SK-N-SH (cell line): ENCODE data around the gene PHKB. TPM values are rescaled to one million over a fixed set of nuclear protein-coding genes. Genes with fewer than 3 reads are reported as not detected.

ENCODE experiments used
- CTCF ChIA-PET: fragments of 300-600, 350-600 bp; formaldehyde crosslinking; extraction: SDS; loops from one replicate; lab custom pipeline; 2021; lab: Yijun Ruan, JAX
- POLR2A ChIA-PET: fragments of 350-600 bp; sonication (Branson Sonifier 250); formaldehyde crosslinking; extraction: SDS; loops from one replicate; lab custom pipeline; 2020; ENCODE audit warnings: antibody characterized with exemption, inconsistent platforms; lab: Yijun Ruan, JAX
- DNase-seq: peaks from one replicate; pipeline ENCODE4 v3.0.0; 2012
- H2AFZ ChIP-seq: fragments of 200-600 bp; sonication (generic); 2 replicates; pipeline ENCODE4 v1.8.1; 2016; ENCODE audit warnings: antibody characterized with exemption, mild to moderate bottlenecking, low read depth
- H3F3A ChIP-seq: fragments of 200-600 bp; sonication (generic); replicated peaks from 2 replicates; pipeline ENCODE3; 2016; ENCODE audit warnings: antibody characterized with exemption, mild to moderate bottlenecking; ENCODE audit not compliant: insufficient read depth
- H3K27ac ChIP-seq, 2 experiments: fragments of 200-500 bp in 1 of 2; fragments of 200-600 bp in 1 of 2; sonication (Bioruptor generic) in 1 of 2; sonication (generic), shearing (Covaris generic) in 1 of 2; 2 replicates each; pipeline versions ENCODE4 v1.5.1 to v1.6.1; 2014 to 2016; ENCODE audit warnings: low read depth in 2 of 2, inconsistent platforms in 1 of 2, low read length in 1 of 2, mild to moderate bottlenecking in 1 of 2, mixed read lengths in 1 of 2
- H3K27me3 ChIP-seq: fragments of 200-600 bp; sonication (generic), shearing (Covaris generic); 2 replicates; pipeline ENCODE4 v1.6.1; 2016; ENCODE audit warnings: mixed run types; ENCODE audit not compliant: insufficient read depth
- H3K36me3 ChIP-seq, 2 experiments: fragments of 200-500 bp in 1 of 2; fragments of 200-600 bp in 1 of 2; sonication (Bioruptor generic) in 1 of 2; sonication (generic) in 1 of 2; replicated peaks in 1 of 2; 2 replicates each; pipeline versions ENCODE3 to v1.5.1; 2014 to 2016; ENCODE audit warnings: low read length in 1 of 2, mild to moderate bottlenecking in 1 of 2; ENCODE audit not compliant: insufficient read depth in 2 of 2, control insufficient read depth in 1 of 2
- H3K4me1 ChIP-seq, 2 experiments: fragments of 200-500 bp in 1 of 2; fragments of 200-600 bp in 1 of 2; sonication (Bioruptor generic) in 1 of 2; sonication (generic), shearing (Covaris generic) in 1 of 2; 2 replicates each; pipeline versions ENCODE4 v1.5.1 to v1.6.1; 2014 to 2016; ENCODE audit warnings: low read depth in 1 of 2, low read length in 1 of 2, mixed run types in 1 of 2; ENCODE audit not compliant: insufficient read depth in 2 of 2, control insufficient read depth in 1 of 2
- H3K4me2 ChIP-seq: fragments of 200-600 bp; sonication (generic), shearing (Covaris generic); 2 replicates; pipeline ENCODE4 v1.6.1; 2017; ENCODE audit warnings: mixed run types
- H3K4me3 ChIP-seq, 2 experiments: fragments of 200-500 bp in 1 of 2; fragments of 200-600 bp in 1 of 2; sonication (Bioruptor generic) in 1 of 2; sonication (generic), shearing (Covaris generic) in 1 of 2; 2 replicates each; pipeline versions ENCODE4 v1.5.1 to v1.8.1; 2014 to 2016; ENCODE audit warnings: low read depth in 2 of 2, inconsistent platforms in 1 of 2, low read length in 1 of 2, mild to moderate bottlenecking in 1 of 2, mixed read lengths in 1 of 2, moderate library complexity in 1 of 2
- H3K79me2 ChIP-seq: fragments of 200-600 bp; sonication (generic); 2 replicates; pipeline ENCODE4 v1.8.1; 2017; ENCODE audit warnings: mild to moderate bottlenecking; ENCODE audit not compliant: insufficient read depth
- H3K9ac ChIP-seq: fragments of 200-600 bp; sonication (generic); 2 replicates; pipeline ENCODE4 v1.6.1; 2017; ENCODE audit warnings: mixed run types
- H3K9me2 ChIP-seq: fragments of 200-600 bp; sonication (generic); 2 replicates; pipeline ENCODE4 v1.6.1; 2017; ENCODE audit warnings: mixed run types
- H3K9me3 ChIP-seq: fragments of 200-600 bp; sonication (generic); 2 replicates; pipeline ENCODE4 v1.6.1; 2017; ENCODE audit warnings: mixed run types, mild to moderate bottlenecking, moderate library complexity
- H4K20me1 ChIP-seq: fragments of 200-600 bp; sonication (generic); 2 replicates; pipeline ENCODE4 v1.6.1; 2017; ENCODE audit warnings: mild to moderate bottlenecking, mixed run types; ENCODE audit not compliant: insufficient read depth
- CHD2 ChIP-seq: fragments of 150-350 bp; IDR thresholded peaks from 2 replicates; pipeline ENCODE4 v1.6.1; 2018; ENCODE audit warnings: low read length; ENCODE audit not compliant: partially characterized antibody
- ELF1 ChIP-seq: IDR thresholded peaks from 2 replicates; pipeline ENCODE4 v1.4.0; 2012
- EP300 ChIP-seq, 2 experiments: IDR thresholded peaks; 2 replicates each; pipeline versions ENCODE4 v1.4.0 to v1.6.1; 2012; ENCODE audit warnings: borderline replicate concordance in 1 of 2, low read depth in 1 of 2, low read length in 1 of 2
- EZH2phosphoT487 ChIP-seq: fragments of 200-600 bp; sonication (generic); IDR thresholded peaks from 2 replicates; pipeline ENCODE4 v1.6.1; 2017; ENCODE audit warnings: low read depth, mixed run types, mild to moderate bottlenecking, antibody characterized with exemption, moderate library complexity, borderline replicate concordance
- GATA2 ChIP-seq: sonication (generic); formaldehyde crosslinking; IDR thresholded peaks from 2 replicates; pipeline ENCODE4 v1.5.0; 2020; ENCODE audit warnings: mild to moderate bottlenecking, missing genetic modification reagents
- MEF2A ChIP-seq: IDR thresholded peaks from 2 replicates; pipeline ENCODE4 v1.4.0; 2012; ENCODE audit warnings: low read depth, borderline replicate concordance
- MXI1 ChIP-seq: IDR thresholded peaks from 2 replicates; pipeline ENCODE4 v1.6.1; 2012; ENCODE audit warnings: mild to moderate bottlenecking, low read depth, low read length, improper control_type of control experiment
- NFIC ChIP-seq: IDR thresholded peaks from 2 replicates; pipeline ENCODE4 v1.4.0; 2012; ENCODE audit warnings: borderline replicate concordance
- NRF1 ChIP-seq: IDR thresholded peaks from 2 replicates; pipeline ENCODE4 v1.6.1; 2012; ENCODE audit warnings: low read depth, mild to moderate bottlenecking, low read length
- RAD21 ChIP-seq: IDR thresholded peaks from 2 replicates; pipeline ENCODE4 v1.6.1; 2012; ENCODE audit warnings: mild to moderate bottlenecking, low read length
- RCOR1 ChIP-seq: fragments of 150-350 bp; IDR thresholded peaks from 2 replicates; pipeline ENCODE4 v1.6.1; 2017; ENCODE audit warnings: antibody characterized with exemption, low read length
- SIN3A ChIP-seq: IDR thresholded peaks from 2 replicates; pipeline ENCODE4 v1.6.1; 2012; ENCODE audit warnings: low read depth, mild to moderate bottlenecking, low read length, moderate library complexity, borderline replicate concordance
- SMC3 ChIP-seq: IDR thresholded peaks from 2 replicates; pipeline ENCODE4 v1.6.1; 2012; ENCODE audit warnings: low read depth, low read length, improper control_type of control experiment
- TAF1 ChIP-seq: IDR thresholded peaks from 2 replicates; pipeline ENCODE4 v1.6.1; 2012; ENCODE audit warnings: low read depth, mild to moderate bottlenecking, low read length, moderate library complexity, borderline replicate concordance
- TEAD4 ChIP-seq: IDR thresholded peaks from 2 replicates; pipeline ENCODE4 v1.4.0; 2012; ENCODE audit warnings: mild to moderate bottlenecking, borderline replicate concordance; ENCODE audit not compliant: insufficient read depth
- WGBS: methylation state at CpG from one replicate; pipeline ENCODE4 v1.1.6; 2017; ENCODE audit warnings: low lambda C conversion rate; 5-methylcytosine and 5-hydroxymethylcytosine counted together
- polyA plus RNA-seq, 3 experiments: library from polyadenylated mRNA; depleted of rRNA; stranded (reverse); fragments of >200 nt; gene quantifications; 2 replicates each; pipeline ENCODE4 v1.2.3, GENCODE V29; 2012
- TF ChIP-seq, protein P1 (sequence below): fragments of 150-350 bp; IDR thresholded peaks from 2 replicates; pipeline ENCODE4 v1.6.1; 2017; ENCODE audit warnings: antibody characterized with exemption, low read length, low read depth, borderline replicate concordance
- TF ChIP-seq, protein P2 (sequence below): IDR thresholded peaks from 2 replicates; pipeline ENCODE4; 2012
- TF ChIP-seq, protein P3 (sequence below): fragments of 150-350 bp; IDR thresholded peaks from 2 replicates; pipeline ENCODE4 v1.6.1; 2016; ENCODE audit warnings: mild to moderate bottlenecking, low read depth, low read length
- TF ChIP-seq, protein P4 (sequence below): IDR thresholded peaks from 2 replicates; pipeline ENCODE4 v1.4.0; 2012; ENCODE audit warnings: low read depth, borderline replicate concordance
- TF ChIP-seq, protein P5 (sequence below): IDR thresholded peaks from 2 replicates; pipeline ENCODE4 v1.4.0; 2012; ENCODE audit warnings: low read depth, borderline replicate concordance

PHKB gene
- polyA plus RNA-seq, 1 of the 3 experiments (the other 2 are of a cell fraction): 20.8 TPM

DNA sequence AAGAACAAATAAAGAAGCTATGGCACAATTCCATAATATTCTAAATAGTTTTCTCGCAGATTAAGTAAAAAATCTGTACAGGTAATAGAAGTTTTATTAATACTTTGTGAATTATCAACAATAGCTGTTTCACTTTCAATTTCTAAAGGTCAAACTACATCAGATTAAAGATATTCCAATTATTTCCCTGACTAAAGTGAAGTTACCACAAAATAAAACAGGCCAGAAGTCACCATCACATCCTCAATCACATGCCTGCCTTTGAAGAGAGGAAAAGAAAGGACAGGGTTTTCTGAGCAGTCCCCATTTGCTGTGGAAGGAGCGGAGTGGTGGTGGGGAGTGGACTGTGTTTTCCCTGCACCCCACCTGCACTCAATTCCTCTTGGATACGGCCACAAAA is 11.3 kb upstream of the PHKB start:
- Histone ChIP-seq H3K27ac (no peak overlapping the region), H2AFZ (no peak overlapping the region), H3K4me1 (peaks cover 0 to 4% of the 10 kb centered on the region in 2 experiments; a peak in 3 of 4 replicates), H4K20me1 (no peaks in the 10 kb centered on the region), H3F3A (no peaks in the 10 kb centered on the region), H3K9me2 (no peaks in the 10 kb centered on the region), H3K4me2 (0 out of 2 replicates have a peak overlapping the region, but pooled peaks have one; percentile 32), H3K36me3 (peaks cover 44 to 74% of the 10 kb centered on the region in 2 experiments), H3K27me3 (no peaks in the 10 kb centered on the region), H3K79me2 (no peaks in the 10 kb centered on the region), H3K9ac (no peak overlapping the region), H3K4me3 (no peak overlapping the region), H3K9me3 (no peaks in the 10 kb centered on the region)
- no peak for DNase-seq
- ChIA-PET CTCF (interaction anchor here (1.1 to 2.2 kb wide), 2 partner anchors 13 to 308 kb away, joined by 3 to 8 read pairs; no protein-coding TSS in a partner anchor), POLR2A (no interaction called here)
- TF ChIP-seq RAD21: no peak
- TF ChIP-seq, protein P1, sequence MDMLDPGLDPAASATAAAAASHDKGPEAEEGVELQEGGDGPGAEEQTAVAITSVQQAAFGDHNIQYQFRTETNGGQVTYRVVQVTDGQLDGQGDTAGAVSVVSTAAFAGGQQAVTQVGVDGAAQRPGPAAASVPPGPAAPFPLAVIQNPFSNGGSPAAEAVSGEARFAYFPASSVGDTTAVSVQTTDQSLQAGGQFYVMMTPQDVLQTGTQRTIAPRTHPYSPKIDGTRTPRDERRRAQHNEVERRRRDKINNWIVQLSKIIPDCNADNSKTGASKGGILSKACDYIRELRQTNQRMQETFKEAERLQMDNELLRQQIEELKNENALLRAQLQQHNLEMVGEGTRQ: no peak
- no peak for TF ChIP-seq RCOR1
- TF ChIP-seq SIN3A: no peak
- no peak for TF ChIP-seq GATA2 (CRISPR knock-in tag)
- TF ChIP-seq MXI1: no peak
- TF ChIP-seq, protein P2, sequence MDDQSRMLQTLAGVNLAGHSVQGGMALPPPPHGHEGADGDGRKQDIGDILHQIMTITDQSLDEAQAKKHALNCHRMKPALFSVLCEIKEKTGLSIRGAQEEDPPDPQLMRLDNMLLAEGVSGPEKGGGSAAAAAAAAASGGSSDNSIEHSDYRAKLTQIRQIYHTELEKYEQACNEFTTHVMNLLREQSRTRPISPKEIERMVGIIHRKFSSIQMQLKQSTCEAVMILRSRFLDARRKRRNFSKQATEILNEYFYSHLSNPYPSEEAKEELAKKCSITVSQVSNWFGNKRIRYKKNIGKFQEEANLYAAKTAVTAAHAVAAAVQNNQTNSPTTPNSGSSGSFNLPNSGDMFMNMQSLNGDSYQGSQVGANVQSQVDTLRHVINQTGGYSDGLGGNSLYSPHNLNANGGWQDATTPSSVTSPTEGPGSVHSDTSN: no peak
- TF ChIP-seq, protein P3, sequence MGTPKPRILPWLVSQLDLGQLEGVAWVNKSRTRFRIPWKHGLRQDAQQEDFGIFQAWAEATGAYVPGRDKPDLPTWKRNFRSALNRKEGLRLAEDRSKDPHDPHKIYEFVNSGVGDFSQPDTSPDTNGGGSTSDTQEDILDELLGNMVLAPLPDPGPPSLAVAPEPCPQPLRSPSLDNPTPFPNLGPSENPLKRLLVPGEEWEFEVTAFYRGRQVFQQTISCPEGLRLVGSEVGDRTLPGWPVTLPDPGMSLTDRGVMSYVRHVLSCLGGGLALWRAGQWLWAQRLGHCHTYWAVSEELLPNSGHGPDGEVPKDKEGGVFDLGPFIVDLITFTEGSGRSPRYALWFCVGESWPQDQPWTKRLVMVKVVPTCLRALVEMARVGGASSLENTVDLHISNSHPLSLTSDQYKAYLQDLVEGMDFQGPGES: no peak
- TF ChIP-seq EZH2phosphoT487: no peak
- no peak for TF ChIP-seq CHD2
- no peak for TF ChIP-seq SMC3
- TF ChIP-seq EP300 (IDR thresholded peaks at IDR 0.05; ENCODE audit: borderline replicate concordance in 1 of 2, low read depth in 1 of 2, low read length in 1 of 2): no peak
- TF ChIP-seq NFIC: no peak
- WGBS: 98% methylated on average over 3 of the region's 3 CpGs

DNA sequence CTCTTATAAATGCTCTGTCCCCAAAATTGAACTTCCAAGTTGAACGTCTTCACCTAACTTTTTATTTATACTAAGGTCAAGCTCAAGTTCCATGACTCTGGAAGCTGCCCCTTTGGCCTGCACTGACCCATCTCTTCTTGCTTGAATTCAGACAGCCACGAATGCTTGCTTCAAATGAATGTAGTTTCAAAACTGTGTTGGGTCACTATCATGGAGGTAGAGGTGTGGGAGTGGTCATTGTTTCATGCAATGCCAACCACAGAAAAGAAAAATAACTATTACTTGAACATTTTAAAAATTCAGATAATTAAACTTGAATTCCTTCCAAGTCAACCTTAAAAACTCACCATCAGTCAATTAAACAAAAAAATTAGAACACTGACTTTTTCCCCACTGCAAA is 2.8 kb upstream of the PHKB start:
- no peak for DNase-seq
- ChIA-PET CTCF (interaction anchor here (0.6 to 1.6 kb wide), 2 partner anchors 659 to 676 kb away, joined by 3 read pairs; no protein-coding TSS in a partner anchor), POLR2A (no interaction called here)
- 93% methylated on average over 2 of the region's 2 CpGs for WGBS
- Histone ChIP-seq H3K27ac (no peak overlapping the region), H3K4me2 (no peak overlapping the region)
- no peak for TF ChIP-seq TEAD4
- TF ChIP-seq ELF1: no peak
- TF ChIP-seq, protein P3: no peak
- TF ChIP-seq TAF1: no peak
- no peak for TF ChIP-seq GATA2 (CRISPR knock-in tag)
- no peak for TF ChIP-seq NRF1
- TF ChIP-seq, protein P4, sequence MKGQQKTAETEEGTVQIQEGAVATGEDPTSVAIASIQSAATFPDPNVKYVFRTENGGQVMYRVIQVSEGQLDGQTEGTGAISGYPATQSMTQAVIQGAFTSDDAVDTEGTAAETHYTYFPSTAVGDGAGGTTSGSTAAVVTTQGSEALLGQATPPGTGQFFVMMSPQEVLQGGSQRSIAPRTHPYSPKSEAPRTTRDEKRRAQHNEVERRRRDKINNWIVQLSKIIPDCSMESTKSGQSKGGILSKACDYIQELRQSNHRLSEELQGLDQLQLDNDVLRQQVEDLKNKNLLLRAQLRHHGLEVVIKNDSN: no peak
- no peak for TF ChIP-seq MEF2A
- TF ChIP-seq, protein P5, sequence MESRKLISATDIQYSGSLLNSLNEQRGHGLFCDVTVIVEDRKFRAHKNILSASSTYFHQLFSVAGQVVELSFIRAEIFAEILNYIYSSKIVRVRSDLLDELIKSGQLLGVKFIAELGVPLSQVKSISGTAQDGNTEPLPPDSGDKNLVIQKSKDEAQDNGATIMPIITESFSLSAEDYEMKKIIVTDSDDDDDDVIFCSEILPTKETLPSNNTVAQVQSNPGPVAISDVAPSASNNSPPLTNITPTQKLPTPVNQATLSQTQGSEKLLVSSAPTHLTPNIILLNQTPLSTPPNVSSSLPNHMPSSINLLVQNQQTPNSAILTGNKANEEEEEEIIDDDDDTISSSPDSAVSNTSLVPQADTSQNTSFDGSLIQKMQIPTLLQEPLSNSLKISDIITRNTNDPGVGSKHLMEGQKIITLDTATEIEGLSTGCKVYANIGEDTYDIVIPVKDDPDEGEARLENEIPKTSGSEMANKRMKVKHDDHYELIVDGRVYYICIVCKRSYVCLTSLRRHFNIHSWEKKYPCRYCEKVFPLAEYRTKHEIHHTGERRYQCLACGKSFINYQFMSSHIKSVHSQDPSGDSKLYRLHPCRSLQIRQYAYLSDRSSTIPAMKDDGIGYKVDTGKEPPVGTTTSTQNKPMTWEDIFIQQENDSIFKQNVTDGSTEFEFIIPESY: no peak
- TF ChIP-seq, all 33 proteins: peak for 0
- no peaks in the 10 kb centered on the region for H3K9me2 ChIP-seq
- no peaks in the 10 kb centered on the region for H4K20me1 ChIP-seq
- no peaks in the 10 kb centered on the region for H3K9me3 ChIP-seq
- peaks cover 9 to 26% of the 10 kb centered on the region in 2 experiments; a peak in 3 of 4 replicates for H3K4me1 ChIP-seq
- peaks cover 9% of the 10 kb centered on the region for H3F3A ChIP-seq
- H3K36me3 ChIP-seq: peaks cover 32 to 45% of the 10 kb centered on the region in 2 experiments
- peaks cover 27% of the 10 kb centered on the region; the same call in 1 of the 2 replicates for H3K79me2 ChIP-seq
- H2AFZ ChIP-seq: no peak overlapping the region
- H3K27me3 ChIP-seq: no peaks in the 10 kb centered on the region
- H3K4me3 ChIP-seq: no peak overlapping the region
- H3K9ac ChIP-seq: no peak overlapping the region
